WTC11 (cell line): ENCODE data around the gene ALDH2.

Experiments
- ATF1 ChIP-seq: sonication (generic); formaldehyde crosslinking; IDR thresholded peaks from 2 replicates; pipeline ENCODE4 v1.8.1; 2023; ENCODE audit warnings: mild to moderate bottlenecking, moderate library complexity, missing genetic modification reagents
- ATF2 ChIP-seq: sonication (generic); formaldehyde crosslinking; IDR thresholded peaks from 2 replicates; pipeline ENCODE4 v1.8.1; 2022; ENCODE audit warnings: low read depth, missing genetic modification reagents, borderline replicate concordance
- E2F5 ChIP-seq: sonication (generic); formaldehyde crosslinking; IDR thresholded peaks from 2 replicates; pipeline ENCODE4 v1.8.1; 2022; ENCODE audit warnings: mild to moderate bottlenecking, moderate library complexity, missing genetic modification reagents
- IRF2 ChIP-seq: sonication (generic); formaldehyde crosslinking; IDR thresholded peaks from 2 replicates; pipeline ENCODE4 v1.8.0; 2022; ENCODE audit warnings: low read depth, missing genetic modification reagents, borderline replicate concordance
- JUN ChIP-seq: sonication (generic); formaldehyde crosslinking; IDR thresholded peaks from 2 replicates; pipeline ENCODE4 v1.8.0; 2023; ENCODE audit warnings: mild to moderate bottlenecking, missing genetic modification reagents
- MLX ChIP-seq: sonication (generic); formaldehyde crosslinking; IDR thresholded peaks from 2 replicates; pipeline ENCODE4 v1.8.1; 2023; ENCODE audit warnings: mild to moderate bottlenecking, missing genetic modification reagents, moderate library complexity
- RELA ChIP-seq: sonication (generic); formaldehyde crosslinking; IDR thresholded peaks from 2 replicates; pipeline ENCODE4 v1.8.1; 2022; ENCODE audit warnings: missing genetic modification reagents, mild to moderate bottlenecking, borderline replicate concordance
- RORB ChIP-seq: fragments of 250-450 bp; sonication (Bioruptor Pico); IDR thresholded peaks from 2 replicates; pipeline ENCODE4 v1.9.0; 2021; ENCODE audit warnings: mild to moderate bottlenecking
- TEAD4 ChIP-seq: sonication (generic); formaldehyde crosslinking; IDR thresholded peaks from 2 replicates; pipeline ENCODE4 v1.8.0; 2022; ENCODE audit warnings: mild to moderate bottlenecking, missing genetic modification reagents
- ZSCAN18 ChIP-seq: fragments of 250-450 bp; sonication (Bioruptor Pico); IDR thresholded peaks from 2 replicates; pipeline ENCODE4 v2.1.2; 2022; ENCODE audit warnings: mild to moderate bottlenecking, moderate library complexity
- TF ChIP-seq, protein P1 (sequence below): fragments of 200-600 bp; IDR thresholded peaks from 2 replicates; pipeline ENCODE4 v1.8.0; 2022; ENCODE audit warnings: antibody characterized with exemption
- TF ChIP-seq, protein P2 (sequence below): sonication (generic); formaldehyde crosslinking; IDR thresholded peaks from 2 replicates; pipeline ENCODE4 v1.8.1; 2023; ENCODE audit warnings: mild to moderate bottlenecking, missing genetic modification reagents, borderline replicate concordance

DNA sequence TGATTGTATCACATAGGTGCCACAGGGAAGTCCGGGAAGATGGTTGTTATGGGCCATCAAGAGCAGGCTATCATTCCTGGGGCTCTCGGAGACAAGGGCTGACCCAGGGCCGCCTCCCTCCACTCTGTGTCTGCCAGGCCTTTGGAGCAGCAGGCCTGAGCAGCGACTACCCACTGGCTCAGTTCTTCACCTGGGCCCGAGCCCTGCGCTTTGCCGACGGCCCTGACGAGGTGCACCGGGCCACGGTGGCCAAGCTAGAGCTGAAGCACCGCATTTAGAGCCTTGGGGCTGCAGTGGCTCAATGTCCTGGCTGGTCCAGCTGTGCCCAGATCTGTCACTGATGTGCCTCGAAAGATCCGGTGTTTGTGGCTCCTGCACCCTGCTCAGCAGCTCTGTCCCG, 10.5 kb upstream of the ALDH2 start:
- TF ChIP-seq, protein P1, sequence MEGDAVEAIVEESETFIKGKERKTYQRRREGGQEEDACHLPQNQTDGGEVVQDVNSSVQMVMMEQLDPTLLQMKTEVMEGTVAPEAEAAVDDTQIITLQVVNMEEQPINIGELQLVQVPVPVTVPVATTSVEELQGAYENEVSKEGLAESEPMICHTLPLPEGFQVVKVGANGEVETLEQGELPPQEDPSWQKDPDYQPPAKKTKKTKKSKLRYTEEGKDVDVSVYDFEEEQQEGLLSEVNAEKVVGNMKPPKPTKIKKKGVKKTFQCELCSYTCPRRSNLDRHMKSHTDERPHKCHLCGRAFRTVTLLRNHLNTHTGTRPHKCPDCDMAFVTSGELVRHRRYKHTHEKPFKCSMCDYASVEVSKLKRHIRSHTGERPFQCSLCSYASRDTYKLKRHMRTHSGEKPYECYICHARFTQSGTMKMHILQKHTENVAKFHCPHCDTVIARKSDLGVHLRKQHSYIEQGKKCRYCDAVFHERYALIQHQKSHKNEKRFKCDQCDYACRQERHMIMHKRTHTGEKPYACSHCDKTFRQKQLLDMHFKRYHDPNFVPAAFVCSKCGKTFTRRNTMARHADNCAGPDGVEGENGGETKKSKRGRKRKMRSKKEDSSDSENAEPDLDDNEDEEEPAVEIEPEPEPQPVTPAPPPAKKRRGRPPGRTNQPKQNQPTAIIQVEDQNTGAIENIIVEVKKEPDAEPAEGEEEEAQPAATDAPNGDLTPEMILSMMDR, result no peak
- TF ChIP-seq ATF1 (CRISPR knock-in tag) (no peak), RELA (CRISPR knock-in tag) (no peak), E2F5 (CRISPR knock-in tag) (no peak), JUN (CRISPR knock-in tag) (no peak), ZSCAN18 (no peak), ATF2 (no peak), RORB (CRISPR knock-in tag) (no peak), TEAD4 (CRISPR knock-in tag) (no peak), IRF2 (CRISPR knock-in tag) (no peak), MLX (CRISPR knock-in tag) (no peak)
- TF ChIP-seq, protein P2, sequence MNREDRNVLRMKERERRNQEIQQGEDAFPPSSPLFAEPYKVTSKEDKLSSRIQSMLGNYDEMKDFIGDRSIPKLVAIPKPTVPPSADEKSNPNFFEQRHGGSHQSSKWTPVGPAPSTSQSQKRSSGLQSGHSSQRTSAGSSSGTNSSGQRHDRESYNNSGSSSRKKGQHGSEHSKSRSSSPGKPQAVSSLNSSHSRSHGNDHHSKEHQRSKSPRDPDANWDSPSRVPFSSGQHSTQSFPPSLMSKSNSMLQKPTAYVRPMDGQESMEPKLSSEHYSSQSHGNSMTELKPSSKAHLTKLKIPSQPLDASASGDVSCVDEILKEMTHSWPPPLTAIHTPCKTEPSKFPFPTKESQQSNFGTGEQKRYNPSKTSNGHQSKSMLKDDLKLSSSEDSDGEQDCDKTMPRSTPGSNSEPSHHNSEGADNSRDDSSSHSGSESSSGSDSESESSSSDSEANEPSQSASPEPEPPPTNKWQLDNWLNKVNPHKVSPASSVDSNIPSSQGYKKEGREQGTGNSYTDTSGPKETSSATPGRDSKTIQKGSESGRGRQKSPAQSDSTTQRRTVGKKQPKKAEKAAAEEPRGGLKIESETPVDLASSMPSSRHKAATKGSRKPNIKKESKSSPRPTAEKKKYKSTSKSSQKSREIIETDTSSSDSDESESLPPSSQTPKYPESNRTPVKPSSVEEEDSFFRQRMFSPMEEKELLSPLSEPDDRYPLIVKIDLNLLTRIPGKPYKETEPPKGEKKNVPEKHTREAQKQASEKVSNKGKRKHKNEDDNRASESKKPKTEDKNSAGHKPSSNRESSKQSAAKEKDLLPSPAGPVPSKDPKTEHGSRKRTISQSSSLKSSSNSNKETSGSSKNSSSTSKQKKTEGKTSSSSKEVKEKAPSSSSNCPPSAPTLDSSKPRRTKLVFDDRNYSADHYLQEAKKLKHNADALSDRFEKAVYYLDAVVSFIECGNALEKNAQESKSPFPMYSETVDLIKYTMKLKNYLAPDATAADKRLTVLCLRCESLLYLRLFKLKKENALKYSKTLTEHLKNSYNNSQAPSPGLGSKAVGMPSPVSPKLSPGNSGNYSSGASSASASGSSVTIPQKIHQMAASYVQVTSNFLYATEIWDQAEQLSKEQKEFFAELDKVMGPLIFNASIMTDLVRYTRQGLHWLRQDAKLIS, result no peak
